HepG2 (cell line): ENCODE results near the gene FBXW8. TPM values are rescaled to one million over a fixed set of nuclear protein-coding genes. Genes with fewer than 3 reads are reported as not detected.

Source experiments
- ATAC-seq: fragments of 200-7000 bp; cut with Tn5 transposase; 3 replicates; pipeline ENCODE4 v1.9.1; 2020; ENCODE audit warnings: mild to moderate bottlenecking, moderate library complexity
- BruUV-seq: library from RNA; stranded (reverse); fragments of 400-500 nt; replicated peaks from 2 replicates; lab custom pipeline; 2021; lab: Mats Ljungman, UMichigan
- CTCF ChIA-PET: fragments of 300-600 bp; formaldehyde crosslinking; extraction: SDS; loops from one replicate; lab custom pipeline; 2021; ENCODE audit warnings: low total read pairs, inconsistent platforms, low intra/inter-chr PET ratio; lab: Yijun Ruan, JAX
- POLR2A ChIA-PET: fragments of 350-600 bp; sonication (Branson Sonifier 250); formaldehyde crosslinking; loops from one replicate; lab custom pipeline; 2020; ENCODE audit warnings: antibody characterized with exemption, inconsistent platforms; lab: Yijun Ruan, JAX
- DNase-seq: peaks from one replicate; pipeline ENCODE4 v3.0.0-alpha.2; 2015; ENCODE audit warnings: low spot score
- FAIRE-seq: peaks from 3 replicates; lab custom pipeline; 2011; peaks lifted over from hg19 to GRCh38; lab: Jason Lieb, UNC
- H2AFZ ChIP-seq: one replicate; pipeline ENCODE4 v1.6.1; 2011; ENCODE audit warnings: low read length, inconsistent platforms
- H3K27ac ChIP-seq: fragments of 300-600 bp; 3 replicates; pipeline ENCODE4 v1.8.0; 2011; ENCODE audit warnings: mixed run types, mild to moderate bottlenecking, mixed read lengths, low read length, inconsistent platforms; ENCODE audit not compliant: insufficient read depth; ENCODE audit errors: extremely low read length
- H3K27me3 ChIP-seq, 2 experiments: fragments of 200-600 bp in 1 of 2; 2 replicates in 1 of 2; 3 replicates in 1 of 2; pipeline versions ENCODE4 v1.6.0 to v1.8.0; 2011; ENCODE audit warnings: low read length in 2 of 2, mild to moderate bottlenecking in 2 of 2, moderate library complexity in 2 of 2, inconsistent platforms in 1 of 2; ENCODE audit not compliant: insufficient read depth in 2 of 2, control insufficient read depth in 1 of 2
- H3K36me3 ChIP-seq, 2 experiments: fragments of 200-600 bp in 1 of 2; replicated peaks in 1 of 2; 2 replicates in 1 of 2; 3 replicates in 1 of 2; pipeline versions ENCODE4 v1.5.1 to v1.8.0; 2011; ENCODE audit warnings: low read length in 2 of 2, inconsistent platforms in 1 of 2; ENCODE audit not compliant: insufficient read depth in 2 of 2, control insufficient read depth in 1 of 2
- H3K4me1 ChIP-seq: 2 replicates; pipeline ENCODE4 v1.5.1; 2012; ENCODE audit warnings: low read length, inconsistent platforms; ENCODE audit not compliant: insufficient read depth
- H3K4me2 ChIP-seq: 2 replicates; pipeline ENCODE4 v1.6.0; 2011; ENCODE audit warnings: low read depth, low read length, inconsistent platforms
- H3K4me3 ChIP-seq, 3 experiments: fragments of 200-600 bp in 1 of 3; sonication (generic), shearing (Covaris generic) in 1 of 3; replicated peaks in 1 of 3; 2 replicates each; pipeline ENCODE4 v1.5.1; 2011 to 2016; ENCODE audit warnings: low read length in 3 of 3, inconsistent platforms in 2 of 3, low read depth in 2 of 3, mild to moderate bottlenecking in 2 of 3, control low read depth in 1 of 3, mixed read lengths in 1 of 3; ENCODE audit not compliant: insufficient read depth in 1 of 3
- H3K79me2 ChIP-seq: one replicate; pipeline ENCODE4 v1.6.1; 2011; ENCODE audit warnings: low read length, inconsistent platforms; ENCODE audit not compliant: insufficient read depth
- H3K9ac ChIP-seq: 2 replicates; pipeline ENCODE4 v1.6.0; 2011; ENCODE audit warnings: mild to moderate bottlenecking, low read depth, low read length, inconsistent platforms; ENCODE audit not compliant: insufficient read depth
- H3K9me3 ChIP-seq: 2 replicates; pipeline ENCODE4 v1.5.1; 2012; ENCODE audit warnings: mild to moderate bottlenecking, low read length
- H4K20me1 ChIP-seq: 2 replicates; pipeline ENCODE4 v1.6.0; 2011; ENCODE audit warnings: inconsistent platforms, mild to moderate bottlenecking, low read length, moderate library complexity; ENCODE audit not compliant: insufficient read depth
- ATF1 ChIP-seq: IDR thresholded peaks from 2 replicates; pipeline ENCODE4 v1.6.1; 2016; ENCODE audit warnings: mild to moderate bottlenecking, control low read depth
- CBX1 ChIP-seq: IDR thresholded peaks from one replicate; pipeline ENCODE4 v1.6.1; 2016; ENCODE audit warnings: antibody characterized with exemption, low read depth
- FOXK2 ChIP-seq: fragments of 450-650 bp; IDR thresholded peaks from 2 replicates; pipeline ENCODE4 v1.6.1; 2016
- IKZF4 ChIP-seq: sonication (generic); formaldehyde crosslinking; IDR thresholded peaks from 2 replicates; pipeline ENCODE4 v1.5.1; 2020; ENCODE audit warnings: borderline replicate concordance, mild to moderate bottlenecking, low read depth, missing genetic modification reagents; ENCODE audit errors: not compliant biosample characterization
- ZNF329 ChIP-seq: sonication (generic); formaldehyde crosslinking; IDR thresholded peaks from 2 replicates; pipeline ENCODE4 v1.9.0; 2021; ENCODE audit warnings: low read depth, mild to moderate bottlenecking, missing genetic modification reagents
- ZNF383 ChIP-seq: sonication (generic); formaldehyde crosslinking; IDR thresholded peaks from 2 replicates; pipeline ENCODE4 v1.4.0; 2020; ENCODE audit warnings: missing genetic modification reagents, mild to moderate bottlenecking, borderline replicate concordance
- ZNF615 ChIP-seq: sonication (generic); formaldehyde crosslinking; IDR thresholded peaks from 2 replicates; pipeline ENCODE4 v1.5.0; 2020; ENCODE audit warnings: mild to moderate bottlenecking, missing genetic modification reagents, borderline replicate concordance
- ZNF75D ChIP-seq: sonication (generic); formaldehyde crosslinking; IDR thresholded peaks from 2 replicates; pipeline ENCODE4 v1.8.1; 2023; ENCODE audit warnings: missing genetic modification reagents, mild to moderate bottlenecking, borderline replicate concordance
- ZNF839 ChIP-seq: sonication (generic); formaldehyde crosslinking; IDR thresholded peaks from 2 replicates; pipeline ENCODE4 v1.4.0; 2020; ENCODE audit warnings: missing genetic modification reagents, mild to moderate bottlenecking, borderline replicate concordance
- ZNF891 ChIP-seq: sonication (generic); formaldehyde crosslinking; IDR thresholded peaks from 2 replicates; pipeline ENCODE4 v1.5.0; 2020; ENCODE audit warnings: mild to moderate bottlenecking, missing genetic modification reagents
- ZSCAN20 ChIP-seq: sonication (generic); formaldehyde crosslinking; IDR thresholded peaks from 2 replicates; pipeline ENCODE4 v1.4.0; 2020; ENCODE audit warnings: missing genetic modification reagents, mild to moderate bottlenecking, borderline replicate concordance
- WGBS: methylation state at CpG from one replicate; pipeline ENCODE4 v1.1.6; 2017; ENCODE audit warnings: low lambda C conversion rate; 5-methylcytosine and 5-hydroxymethylcytosine counted together
- in situ Hi-C: cut with HindIII; loops from 2 replicates; pipeline ENCODE4 v1.10.0; 2017; ENCODE audit warnings: low pct_unique_long_range_greater_than_20kb; ENCODE audit not compliant: extremely low pct_ligation_motif_present
- intact Hi-C: fragments of 100-400 bp; cut with micrococcal nuclease; formaldehyde crosslinking; loops from one replicate; pipeline ENCODE4 v1.10.0; 2022; ENCODE audit not compliant: unreplicated experiment
- polyA plus RNA-seq, 8 experiments: library from polyadenylated mRNA; depleted of rRNA in 3 of 8; stranded (reverse) in 7 of 8; unstranded in 1 of 8; fragments of >200 nt; fragmentation: Illumina TruSeq in 4 of 8; extraction: Trizol in 4 of 8; gene quantifications; 2 replicates each; pipeline versions ENCODE4 v1.2.1 to v1.2.3, GENCODE V29; 2011 to 2016; ENCODE audit warnings: low read depth in 4 of 8, missing spikeins in 1 of 8, mixed read lengths in 1 of 8; ENCODE audit not compliant: insufficient read depth in 1 of 8
- total RNA-seq, 5 experiments: library from RNA; depleted of rRNA; stranded (reverse); fragments of >200 nt; fragmentation: Illumina TruSeq; extraction: Trizol; gene quantifications; 2 replicates each; pipeline ENCODE4 v1.2.3, GENCODE V29; 2016; ENCODE audit warnings: low read depth in 1 of 5
- TF ChIP-seq, protein P1 (sequence below): sonication (generic); formaldehyde crosslinking; IDR thresholded peaks from 2 replicates; pipeline ENCODE4 v1.4.0; 2020; ENCODE audit warnings: missing genetic modification reagents

FBXW8 gene
- total and polyA plus RNA-seq, 2 of the 13 experiments (the other 11 are each of a cell fraction or from before 2014, with no cell fraction given): 5.1 to 5.9 TPM

DNA sequence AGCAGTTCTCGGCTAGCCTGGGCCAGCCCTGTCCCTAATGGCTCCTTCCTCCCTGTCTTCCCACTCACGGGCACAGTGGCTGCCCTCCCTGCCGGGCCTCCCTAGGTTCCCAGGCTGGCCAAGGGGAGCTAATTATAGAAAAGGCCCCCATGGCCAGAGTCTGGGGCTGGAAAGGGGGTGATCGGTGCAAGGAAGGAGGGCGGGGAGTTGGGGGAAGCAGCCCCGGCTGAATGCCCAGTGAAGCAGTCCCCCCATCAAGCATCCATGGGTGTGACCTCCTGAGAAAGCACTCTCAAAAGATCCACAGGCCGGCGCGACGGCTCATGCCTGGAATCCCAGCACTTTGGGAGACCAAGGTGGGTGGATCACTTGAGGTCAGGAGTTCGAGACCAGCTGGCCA is 133.6 kb downstream of the FBXW8 start:
- no peaks in the 10 kb centered on the region for H3K27me3 ChIP-seq
- H3K27ac ChIP-seq: peak overlapping the region; percentile 99
- in situ Hi-C loops (no loop called here), intact Hi-C loops (loop anchor here (2.0 kb wide), 2 partner anchors 20 to 54 kb away; partner anchors contain the start of gene TESC)
- no peaks in the 10 kb centered on the region for H4K20me1 ChIP-seq
- no peak overlapping the region for H2AFZ ChIP-seq
- peaks cover 10 to 17% of the 10 kb centered on the region in 2 experiments for H3K36me3 ChIP-seq
- H3K79me2 ChIP-seq: no peaks in the 10 kb centered on the region
- DNase-seq (no peak), FAIRE-seq (no peak), ATAC-seq (no peak)
- H3K9me3 ChIP-seq: no peaks in the 10 kb centered on the region
- TF ChIP-seq ZNF329 (CRISPR knock-in tag) (no peak), CBX1 (no peak), ZSCAN20 (CRISPR knock-in tag) (no peak), ZNF383 (CRISPR knock-in tag) (no peak), ZNF615 (CRISPR knock-in tag) (no peak), FOXK2 (no peak), ZNF891 (CRISPR knock-in tag) (no peak), IKZF4 (CRISPR knock-in tag) (no peak), ZNF75D (CRISPR knock-in tag) (no peak), ZNF839 (CRISPR knock-in tag) (no peak), ATF1 (no peak)
- TF ChIP-seq, protein P1, sequence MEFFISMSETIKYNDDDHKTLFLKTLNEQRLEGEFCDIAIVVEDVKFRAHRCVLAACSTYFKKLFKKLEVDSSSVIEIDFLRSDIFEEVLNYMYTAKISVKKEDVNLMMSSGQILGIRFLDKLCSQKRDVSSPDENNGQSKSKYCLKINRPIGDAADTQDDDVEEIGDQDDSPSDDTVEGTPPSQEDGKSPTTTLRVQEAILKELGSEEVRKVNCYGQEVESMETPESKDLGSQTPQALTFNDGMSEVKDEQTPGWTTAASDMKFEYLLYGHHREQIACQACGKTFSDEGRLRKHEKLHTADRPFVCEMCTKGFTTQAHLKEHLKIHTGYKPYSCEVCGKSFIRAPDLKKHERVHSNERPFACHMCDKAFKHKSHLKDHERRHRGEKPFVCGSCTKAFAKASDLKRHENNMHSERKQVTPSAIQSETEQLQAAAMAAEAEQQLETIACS (CRISPR knock-in tag): no peak
- H3K9ac ChIP-seq: no peak overlapping the region
- H3K4me2 ChIP-seq: peak overlapping the region; percentile 84
- peaks cover 75% of the 10 kb centered on the region for H3K4me1 ChIP-seq
- WGBS: 90% methylated on average over 11 of the region's 11 CpGs
- no TSS peak for BruUV-seq
- peak overlapping the region in 1 of 3 experiments; percentile 62; a peak in 1 of 6 replicates for H3K4me3 ChIP-seq
- ChIA-PET POLR2A (interaction anchor here (1.3 to 1.6 kb wide), 3 partner anchors 47 to 75 kb away, joined by 4 to 9 read pairs (median 4); partner anchors contain the start of gene TESC), CTCF (interaction anchor here (2.1 kb wide), 1 partner anchor 19 kb away, joined by 8 read pairs; no protein-coding TSS in a partner anchor)
